Mucosa of gallbladder (tissue), 1 donor: ENCODE measurements around the gene COTL1. TPM values are rescaled to one million over a fixed set of nuclear protein-coding genes. Genes with fewer than 3 reads are reported as not detected.
A peak's percentile ranks its signal among the peaks of the same experiment; 100 is the strongest.

ENCODE experiments used
- DNase-seq: peaks from one replicate; pipeline ENCODE4 v3.0.0-alpha.2; 2020; ENCODE audit warnings: low spot score
- total RNA-seq: library from RNA; stranded (reverse); gene quantifications from one replicate; pipeline ENCODE4 v1.2.1, GENCODE V29; 2021
- donor health status: DM: no; HTN: no; CAD: no.

Gene COTL1
- total RNA-seq, 1 donor from 2014 or later, result 129 TPM

DNA sequence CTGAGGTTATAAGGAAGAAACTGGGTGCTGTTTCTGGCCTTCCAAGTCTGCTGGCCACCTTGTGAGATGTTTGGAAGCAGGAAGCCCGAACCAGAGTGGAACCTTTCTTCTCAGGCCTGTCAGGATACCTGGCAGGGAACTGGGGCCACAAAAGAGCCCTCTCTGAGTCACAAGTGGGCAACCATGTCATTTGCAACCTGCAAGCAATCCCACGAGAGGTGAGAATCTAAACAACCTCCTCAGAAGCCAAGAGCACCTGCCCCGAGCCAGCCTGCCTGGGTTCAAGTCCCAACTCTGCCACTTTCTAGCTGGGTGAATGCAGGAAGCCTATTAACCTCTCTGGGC is 3.3 kb downstream of the COTL1 start:
- DNase-seq, result no peak

GRCh38 chr16:84614073-84614459 is 3.8 kb downstream of the COTL1 start:
- DNase-seq, result no peak

DNA sequence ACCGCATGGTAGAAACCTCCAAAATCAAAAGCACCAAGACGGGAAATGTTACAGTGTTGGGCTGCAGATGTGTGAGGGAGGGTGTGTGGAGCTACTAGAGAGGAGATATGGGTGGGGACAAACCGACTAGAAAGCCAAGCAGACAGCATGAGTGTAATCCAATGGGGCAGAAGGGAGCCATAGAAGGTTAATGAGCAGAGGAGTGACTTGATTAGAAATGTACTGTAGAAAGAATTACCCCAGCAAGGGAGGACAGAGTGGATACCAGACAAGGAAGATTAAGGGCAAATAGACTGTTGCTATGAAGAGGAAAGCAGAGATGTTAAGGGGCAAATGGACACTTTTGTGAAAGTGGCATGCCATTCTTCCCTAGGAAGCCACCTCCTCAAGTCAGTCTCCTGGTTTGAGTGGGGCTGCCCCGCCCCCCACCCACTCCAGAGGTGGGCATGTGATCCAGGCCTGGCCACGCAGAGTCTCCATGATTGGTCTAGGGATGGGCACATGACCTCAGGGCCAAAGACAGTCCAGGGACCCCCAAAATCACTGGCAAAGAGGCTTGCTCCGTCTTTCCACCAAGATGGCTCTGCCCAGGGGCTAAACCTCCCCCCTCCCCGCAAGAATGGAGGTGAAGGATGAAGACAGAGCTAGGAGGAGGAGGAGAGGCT is 4.3 kb downstream of the COTL1 start:
- no peak for DNase-seq

GRCh38 chr16:84612686-84613085 is 5.2 kb downstream of the COTL1 start:
- DNase-seq, result no peak

DNA sequence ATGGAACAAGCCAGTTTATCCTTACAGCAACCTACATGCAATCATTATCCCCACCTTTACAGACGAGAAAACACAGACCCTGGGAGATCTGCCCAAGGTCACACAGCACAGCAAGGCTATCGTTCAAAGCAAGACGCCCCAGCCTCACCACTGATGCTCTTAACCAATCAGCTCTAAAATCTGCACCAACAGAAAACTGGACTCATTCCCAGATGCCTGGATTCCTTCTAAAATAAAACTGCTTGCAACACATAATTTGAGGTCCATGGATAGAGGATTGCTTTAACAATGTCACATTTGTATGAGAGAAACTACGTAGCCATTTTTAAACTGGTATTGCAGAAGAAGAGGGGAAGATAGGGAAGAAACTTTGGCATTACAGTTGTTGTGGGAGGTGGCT is 6.8 kb downstream of the COTL1 start:
- DNase-seq, result no peak

DNA sequence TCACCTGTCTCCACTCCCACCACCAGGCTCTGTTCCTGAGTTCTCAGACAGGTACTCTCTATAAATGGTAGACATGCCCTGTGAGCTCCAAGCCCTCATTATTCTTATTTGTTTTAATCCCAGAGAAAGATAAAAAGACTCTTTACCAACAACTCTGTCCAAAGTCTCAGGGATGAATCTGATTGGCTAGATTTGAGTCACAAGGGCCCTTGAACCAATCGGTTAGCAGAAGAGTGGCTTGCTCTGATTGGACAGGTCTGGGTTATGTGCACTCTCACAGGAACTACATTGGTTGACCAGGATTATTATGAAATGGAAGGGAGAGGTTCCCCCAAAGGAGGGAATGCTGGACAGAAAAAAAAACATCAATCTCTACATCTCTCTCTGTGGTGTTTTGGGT is 7.5 kb downstream of the COTL1 start:
- DNase-seq, result no peak

DNA sequence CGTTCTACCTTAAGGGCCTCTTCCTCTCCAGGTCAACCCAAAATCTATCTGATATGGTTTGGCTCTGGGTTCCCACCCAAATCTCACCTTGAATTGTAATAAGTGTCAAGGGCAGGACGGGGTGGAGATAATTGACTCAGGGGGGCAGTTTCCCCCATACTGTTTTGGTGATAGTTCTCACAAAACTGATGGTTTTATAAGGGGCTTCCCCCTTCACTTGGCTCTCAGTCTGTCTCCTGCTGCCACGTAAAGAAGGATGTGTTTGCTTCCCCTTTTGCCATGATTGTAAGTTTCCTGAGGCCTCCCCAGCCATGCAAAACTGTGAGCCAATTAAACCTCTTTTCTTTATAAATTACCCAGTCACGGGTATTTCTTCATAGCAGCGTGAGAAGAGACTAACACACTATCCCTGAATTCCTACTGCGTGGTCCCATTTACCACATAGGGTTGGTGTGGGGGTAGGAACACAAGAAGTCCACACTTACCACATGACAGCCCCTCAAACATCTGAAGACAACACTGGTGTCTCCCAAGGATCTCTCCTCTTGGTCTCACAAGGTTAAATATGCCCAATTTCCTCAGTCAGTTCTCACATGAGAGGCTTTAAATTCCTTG is 8.2 kb downstream of the COTL1 start:
- no peak for DNase-seq

- DNase-seq, result no peak
These were observed 9.6 kb downstream of the COTL1 start for GRCh38 chr16:84608282-84608681.

DNA sequence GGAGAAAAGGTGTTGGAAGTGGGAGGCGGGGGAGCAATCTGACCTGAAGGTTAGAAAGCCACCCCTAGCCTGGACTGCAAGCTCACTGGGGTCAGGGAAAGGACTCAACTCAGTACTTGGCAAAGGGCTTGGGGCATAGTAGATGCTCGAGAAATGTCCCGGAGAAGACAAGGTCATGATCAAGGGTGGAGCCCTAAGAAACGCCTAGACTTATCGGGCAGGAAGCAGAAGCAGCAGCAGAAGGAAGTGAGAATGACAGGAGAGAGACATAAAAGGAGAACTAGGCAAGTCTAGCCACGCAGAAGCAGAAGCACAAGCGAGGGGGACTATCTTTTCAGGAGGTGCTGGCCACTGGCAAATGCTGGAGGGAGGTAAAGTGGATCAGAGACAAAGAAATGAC is 10.2 kb downstream of the COTL1 start:
- DNase-seq, result no peak

- DNase-seq, result no peak
These were observed 10.8 kb downstream of the COTL1 start for GRCh38 chr16:84607061-84607460.

- no peak for DNase-seq
These were observed 11.6 kb downstream of the COTL1 start for GRCh38 chr16:84606081-84606875.

- DNase-seq, result no peak
These were observed 12.5 kb downstream of the COTL1 start for GRCh38 chr16:84605339-84605848.

- DNase-seq, result no peak
These were observed 13.3 kb downstream of the COTL1 start for GRCh38 chr16:84604477-84605013.

- no peak for DNase-seq
These were observed 13.9 kb downstream of the COTL1 start for GRCh38 chr16:84603940-84604339.

- peak; percentile 69 for DNase-seq
These were observed 14.6 kb downstream of the COTL1 start for GRCh38 chr16:84603140-84603816.

GRCh38 chr16:84600343-84601229 is 17.3 kb downstream of the COTL1 start:
- no peak for DNase-seq

DNA sequence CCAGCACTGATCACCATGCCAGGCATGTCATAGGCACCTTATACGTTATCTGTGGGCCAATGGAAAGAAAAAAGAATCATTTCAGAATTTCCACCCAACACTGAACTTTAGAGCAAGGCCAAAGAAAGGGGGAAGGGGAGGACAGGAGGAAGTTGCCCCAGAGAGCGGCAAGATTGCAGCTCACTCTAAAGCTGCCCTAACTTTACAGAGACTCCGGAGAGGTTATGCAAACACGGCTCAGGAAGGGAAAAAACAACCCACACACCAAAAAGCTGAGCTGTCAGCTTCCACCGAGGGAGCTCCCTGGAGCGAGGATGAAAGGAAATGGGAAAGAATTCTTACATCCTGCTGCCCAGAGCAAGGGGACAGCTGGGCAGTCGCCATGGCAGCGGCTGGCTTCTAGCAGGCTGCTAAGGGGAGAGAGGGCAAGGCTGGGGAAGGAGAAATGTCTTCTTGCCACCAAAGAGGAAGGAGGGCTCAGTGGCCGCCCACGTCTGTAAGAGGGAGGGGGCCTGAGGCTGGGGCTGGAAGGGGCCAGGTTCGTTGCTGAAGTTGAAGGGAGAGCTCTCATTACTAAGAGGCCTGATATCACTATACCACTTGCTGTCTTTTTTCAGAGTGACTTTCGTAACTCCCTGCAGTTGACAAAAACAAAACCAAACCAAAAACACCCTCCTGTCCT is 18.2 kb downstream of the COTL1 start:
- peak; percentile 41 for DNase-seq

DNA sequence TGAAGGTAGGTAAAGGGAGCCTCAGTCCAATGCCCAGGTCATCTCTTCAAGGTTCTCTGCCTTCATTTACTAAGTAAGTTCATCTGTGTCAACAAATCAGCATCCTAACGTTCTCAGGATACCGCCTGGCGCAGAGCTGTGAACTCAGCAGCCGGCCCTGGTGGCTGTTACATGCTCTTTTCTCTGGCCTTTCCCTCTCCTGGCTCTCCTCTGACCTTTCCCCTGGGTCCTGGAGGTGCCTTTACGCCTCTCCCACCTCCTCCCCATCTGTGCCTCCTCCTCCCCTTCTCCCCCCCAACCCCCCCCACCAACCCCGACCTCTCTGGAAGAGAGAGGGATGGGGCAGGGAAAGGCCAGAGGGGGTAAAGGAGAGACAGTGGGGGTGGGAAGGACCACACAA is 19.5 kb downstream of the COTL1 start:
- DNase-seq, result no peak

GRCh38 chr16:84597931-84598351 is 19.9 kb downstream of the COTL1 start:
- DNase-seq, result no peak

GRCh38 chr16:84597528-84597896 is 20.4 kb downstream of the COTL1 start:
- no peak for DNase-seq
